CD14-positive monocyte (primary cell): ENCODE measurements around the gene TUBB. TPM values are rescaled to one million over a fixed set of nuclear protein-coding genes. Genes with fewer than 3 reads are reported as not detected.

Experiments
- DNase-seq, 3 donors: peaks; one replicate each; pipeline ENCODE4 v3.0.0-alpha.2; 2011 to 2022
- H2AFZ ChIP-seq: 2 replicates; pipeline ENCODE4 v1.6.0; 2012; ENCODE audit warnings: mild to moderate bottlenecking, low read depth, low read length, inconsistent platforms; ENCODE audit not compliant: insufficient read depth, poor library complexity, severe bottlenecking
- H3K27ac ChIP-seq, 2 donors: 1 replicate in 1 of 2; 2 replicates in 1 of 2; pipeline ENCODE4 v1.5.1; 2012 to 2013; ENCODE audit warnings: low read length in 2 of 2, control low read depth in 1 of 2, inconsistent platforms in 1 of 2, low read depth in 1 of 2, mild to moderate bottlenecking in 1 of 2
- H3K27me3 ChIP-seq, 2 donors: one replicate each; pipeline versions ENCODE4 v1.6.0 to v1.6.1; 2011 to 2013; ENCODE audit warnings: low read length in 2 of 2; ENCODE audit not compliant: control insufficient read depth in 2 of 2, insufficient read depth in 2 of 2
- H3K36me3 ChIP-seq, 2 donors: replicated peaks in 1 of 2; 1 replicate in 1 of 2; 2 replicates in 1 of 2; pipeline versions ENCODE4 v1.5.1 to v1.6.1; 2012 to 2013; ENCODE audit warnings: low read length in 2 of 2, control low read depth in 1 of 2, inconsistent platforms in 1 of 2, mild to moderate bottlenecking in 1 of 2; ENCODE audit not compliant: insufficient read depth in 2 of 2, control insufficient read depth in 1 of 2
- H3K4me1 ChIP-seq, 2 donors: 1 replicate in 1 of 2; 2 replicates in 1 of 2; pipeline versions ENCODE4 v1.5.1 to v1.6.1; 2012 to 2013; ENCODE audit warnings: low read length in 2 of 2, control low read depth in 1 of 2, inconsistent platforms in 1 of 2, mild to moderate bottlenecking in 1 of 2, moderate library complexity in 1 of 2; ENCODE audit not compliant: insufficient read depth in 2 of 2, control insufficient read depth in 1 of 2
- H3K4me2 ChIP-seq: replicated peaks from 2 replicates; pipeline ENCODE3; 2012; ENCODE audit warnings: low read length, moderate library complexity, mild to moderate bottlenecking; ENCODE audit not compliant: poor library complexity, severe bottlenecking; ENCODE audit errors: extremely low read depth
- H3K4me3 ChIP-seq, 3 experiments: fragments of 200-600 bp in 1 of 3; sonication (generic) in 1 of 3; replicated peaks in 1 of 3; 1 replicate in 2 of 3; 2 replicates in 1 of 3; pipeline ENCODE4 v1.5.1; 2011 to 2013; ENCODE audit warnings: low read length in 3 of 3, mild to moderate bottlenecking in 3 of 3, control low read depth in 2 of 3, low read depth in 2 of 3, inconsistent platforms in 1 of 3, moderate library complexity in 1 of 3
- H3K79me2 ChIP-seq: 2 replicates; pipeline ENCODE4 v1.6.0; 2012; ENCODE audit warnings: mild to moderate bottlenecking, control low read depth, inconsistent platforms, low read length, moderate library complexity; ENCODE audit not compliant: insufficient read depth
- H3K9ac ChIP-seq: 2 replicates; pipeline ENCODE4 v1.6.0; 2017; ENCODE audit warnings: low read length, mild to moderate bottlenecking; ENCODE audit not compliant: insufficient read depth, poor library complexity, severe bottlenecking
- H3K9me3 ChIP-seq, 2 donors: replicated peaks in 1 of 2; 1 replicate in 1 of 2; 2 replicates in 1 of 2; pipeline versions ENCODE4 v1.5.1 to v1.6.1; 2012 to 2013; ENCODE audit warnings: low read length in 2 of 2, control low read depth in 1 of 2; ENCODE audit not compliant: control insufficient read depth in 1 of 2, insufficient read depth in 1 of 2
- H4K20me1 ChIP-seq: 2 replicates; pipeline ENCODE4 v1.6.0; 2012; ENCODE audit warnings: mild to moderate bottlenecking, low read length, control low read depth, moderate library complexity; ENCODE audit not compliant: insufficient read depth
- H3K27ac Mint-ChIP-seq, 7 donors: one replicate each; pipeline ENCODE4 v1.8.0; 2020; ENCODE audit warnings: mild to moderate bottlenecking in 7 of 7, mixed read lengths in 7 of 7, moderate library complexity in 6 of 7, inconsistent platforms in 2 of 7
- H3K27me3 Mint-ChIP-seq, 3 donors: one replicate each; pipeline ENCODE4 v1.8.0; 2021 to 2022; ENCODE audit warnings: low read depth in 3 of 3, mild to moderate bottlenecking in 3 of 3, mixed read lengths in 3 of 3, moderate library complexity in 3 of 3, inconsistent platforms in 1 of 3
- H3K36me3 Mint-ChIP-seq, 2 donors: one replicate each; pipeline ENCODE4 v1.8.0; 2020; ENCODE audit warnings: mixed read lengths in 2 of 2, inconsistent platforms in 1 of 2, mild to moderate bottlenecking in 1 of 2
- H3K4me1 Mint-ChIP-seq: one replicate; pipeline ENCODE4 v1.8.0; 2020; ENCODE audit warnings: mild to moderate bottlenecking, mixed read lengths
- H3K4me3 Mint-ChIP-seq, 2 donors: one replicate each; pipeline ENCODE4 v1.8.0; 2020; ENCODE audit warnings: mild to moderate bottlenecking in 2 of 2, mixed read lengths in 2 of 2, moderate library complexity in 1 of 2
- H3K9me3 Mint-ChIP-seq, 7 donors: one replicate each; pipeline ENCODE4 v1.8.0; 2020 to 2022; ENCODE audit warnings: mixed read lengths in 7 of 7, mild to moderate bottlenecking in 6 of 7, moderate library complexity in 6 of 7, inconsistent platforms in 2 of 7
- WGBS: methylation state at CpG from one replicate; pipeline ENCODE4 v1.1.5; 2013; ENCODE audit warnings: missing lambda C conversion rate; ENCODE audit not compliant: insufficient coverage; 5-methylcytosine and 5-hydroxymethylcytosine counted together
- intact Hi-C, 2 donors: fragments of 100-400 bp; cut with micrococcal nuclease; formaldehyde crosslinking; loops; one replicate each; pipeline versions ENCODE4 v1.15.0 to v1.15.1; 2023
- polyA minus RNA-seq: library from RNA; depleted of rRNA, polyadenylated mRNA; stranded (reverse); fragments of >200 nt; gene quantifications from 2 replicates; pipeline ENCODE4 v1.2.3, GENCODE V29; 2012
- polyA plus RNA-seq, 3 donors: library from polyadenylated mRNA; depleted of rRNA in 1 of 3; unstranded in 2 of 3; stranded (reverse) in 1 of 3; fragments of 300-500 nt in 2 of 3; fragments of >200 nt in 1 of 3; fragmentation: Illumina TruSeq in 2 of 3; gene quantifications; 1 replicate in 2 of 3; 2 replicates in 1 of 3; pipeline ENCODE4 v1.2.3, GENCODE V29; 2012 to 2021
- total RNA-seq, 12 experiments: library from RNA in 1 of 12; stranded (reverse) in 1 of 12; fragments of 120-200 nt in 1 of 12; gene quantifications; one replicate each; pipeline ENCODE4 v1.2.4 and lab custom pipeline; 2013 to 2026; ENCODE audit warnings: mixed read lengths in 6 of 12, inconsistent platforms in 1 of 12
- TF ChIP-seq, protein P1 (sequence below): fragments of 200-600 bp; IDR thresholded peaks from one replicate; pipeline ENCODE4 v1.8.0; 2022; ENCODE audit warnings: antibody characterized with exemption, mild to moderate bottlenecking

Gene TUBB
- total RNA-seq (2013) = 79.8 TPM
- polyA plus RNA-seq (100 to 1,000 TPM in 1 of 3 donors, 10 to 100 TPM in 2; 48.4 to 130 (median 57.0) TPM), polyA minus RNA-seq (58.9 and 113 TPM in 2 replicates), total RNA-seq (lab: John Stamatoyannopoulos, UW) (90.4 to 338 (median 116) reads per million in 11 experiments)

- Histone ChIP-seq H3K79me2 (peaks cover 86% of the 10 kb centered on the region), H3K4me2 (peak within 1 kb of the TSS; percentile 99), H3K4me1 (peaks cover 48 to 67% of the 10 kb centered on the region in 2 donors), H3K9me3 (no peaks in the 10 kb centered on the region), H2AFZ (peak within 1 kb of the TSS; percentile 60), H3K27me3 (no peaks in the 10 kb centered on the region), H3K9ac (peak within 1 kb of the TSS; percentile 62), H4K20me1 (peaks cover 37% of the 10 kb centered on the region), H3K36me3 (peaks cover 24 to 26% of the 10 kb centered on the region in 2 donors), H3K4me3 (peak within 1 kb of the TSS; percentile 89 to 99 (median 99)), H3K27ac (peak within 1 kb of the TSS; percentile 78 to 85)
- intact Hi-C loops = loop anchor here (2.0 to 10.0 kb wide), 5 partner anchors 33 to 238 kb away; partner anchors contain the start of genes MRPS18B (in 2 of the 2), PPP1R10 (in 2 of the 2), HLA-E (in 1 of the 2) and PPP1R18 (in 1 of the 2)
- Mint-ChIP-seq H3K4me1 (peaks cover 51% of the 10 kb centered on the region), H3K27ac (peak within 1 kb of the TSS; percentile 90 to 99 (median 97)), H3K4me3 (peak within 1 kb of the TSS; percentile 97 to 98), H3K9me3 (no peaks in the 10 kb centered on the region), H3K36me3 (peaks cover 25 to 30% of the 10 kb centered on the region in 2 donors), H3K27me3 (no peaks in the 10 kb centered on the region)
- 0% methylated on average over 34 of the region's 38 CpGs for WGBS
- TF ChIP-seq, protein P1, sequence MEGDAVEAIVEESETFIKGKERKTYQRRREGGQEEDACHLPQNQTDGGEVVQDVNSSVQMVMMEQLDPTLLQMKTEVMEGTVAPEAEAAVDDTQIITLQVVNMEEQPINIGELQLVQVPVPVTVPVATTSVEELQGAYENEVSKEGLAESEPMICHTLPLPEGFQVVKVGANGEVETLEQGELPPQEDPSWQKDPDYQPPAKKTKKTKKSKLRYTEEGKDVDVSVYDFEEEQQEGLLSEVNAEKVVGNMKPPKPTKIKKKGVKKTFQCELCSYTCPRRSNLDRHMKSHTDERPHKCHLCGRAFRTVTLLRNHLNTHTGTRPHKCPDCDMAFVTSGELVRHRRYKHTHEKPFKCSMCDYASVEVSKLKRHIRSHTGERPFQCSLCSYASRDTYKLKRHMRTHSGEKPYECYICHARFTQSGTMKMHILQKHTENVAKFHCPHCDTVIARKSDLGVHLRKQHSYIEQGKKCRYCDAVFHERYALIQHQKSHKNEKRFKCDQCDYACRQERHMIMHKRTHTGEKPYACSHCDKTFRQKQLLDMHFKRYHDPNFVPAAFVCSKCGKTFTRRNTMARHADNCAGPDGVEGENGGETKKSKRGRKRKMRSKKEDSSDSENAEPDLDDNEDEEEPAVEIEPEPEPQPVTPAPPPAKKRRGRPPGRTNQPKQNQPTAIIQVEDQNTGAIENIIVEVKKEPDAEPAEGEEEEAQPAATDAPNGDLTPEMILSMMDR = no peak
- peak; percentile 96 to 98 (median 96) for DNase-seq
These were observed at the start of gene TUBB for GRCh38 chr6:30719791-30720737. Gene TUBB (plus strand): TSS chr6:30720352. CDS start chr6:30720507, 155 bp downstream.
